ENCODE data around the gene RIC3. TPM values are rescaled to one million over a fixed set of nuclear protein-coding genes. Genes with fewer than 3 reads are reported as not detected.

Gene RIC3
- total RNA-seq, 1 experiment from 2014 or later = 23.7 TPM

DNA sequence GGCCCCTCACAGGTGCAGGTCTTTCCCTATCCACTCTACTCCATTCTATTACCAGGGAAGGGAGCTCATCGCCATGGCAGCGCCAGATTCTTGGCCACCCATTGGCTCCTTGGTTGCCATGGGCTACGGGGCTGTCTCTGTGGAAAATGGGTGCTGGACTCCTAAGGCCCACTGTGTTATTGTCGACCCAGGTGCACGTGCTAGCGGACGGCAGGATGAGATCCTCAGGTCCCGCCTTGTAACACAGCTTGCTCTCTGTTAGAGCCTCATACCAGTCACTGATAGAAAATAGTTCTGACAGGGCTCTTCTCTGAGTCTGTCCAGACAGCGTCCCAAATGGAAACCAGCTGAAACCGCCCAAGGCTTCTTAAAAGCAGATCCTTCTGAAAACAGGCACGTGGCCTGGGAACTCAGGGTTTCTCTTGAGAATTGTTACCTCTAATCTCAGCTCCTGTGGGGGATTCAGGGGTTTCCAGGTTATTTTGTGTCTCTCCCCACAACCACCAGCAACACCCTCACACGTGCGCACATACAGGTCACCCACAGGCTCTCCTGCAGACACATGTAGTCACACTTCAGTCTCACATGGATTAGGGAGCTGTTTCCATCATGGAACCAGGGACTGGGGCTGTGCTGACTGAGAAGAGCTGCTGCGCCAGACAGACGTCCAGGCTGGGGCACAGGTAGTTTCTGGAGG lies 86.3 kb downstream of the RIC3 start:
- Mint-ChIP-seq H3K9me3 (no peaks in the 10 kb centered on the region), H3K27ac (no peak overlapping the region; a peak in 2 of 7 replicates), H3K27me3 (ENCODE audit: low read depth) (peaks cover 48% of the 10 kb centered on the region), H3K36me3 (ENCODE audit: insufficient read depth in 1 of 3, low read depth in 3 of 3) (no peaks in the 10 kb centered on the region; a peak in 1 of 7 replicates), H3K4me1 (peaks cover 58% of the 10 kb centered on the region in 2 experiments), H3K4me3 (peak overlapping the region; percentile 64 to 84)
- TF ChIP-seq CTCF (conservative IDR thresholded peaks at IDR 0.05) = no peak
- no peak overlapping the region for H3K4ac ChIP-seq (ENCODE audit: low read depth, low read length)
- peaks cover 10% of the 10 kb centered on the region; the same call in 1 of the 2 replicates for H3K4me1 ChIP-seq (ENCODE audit: insufficient read depth, low read length)
- no peak overlapping the region for H4K8ac ChIP-seq (replicated peaks; ENCODE audit: insufficient read length, low read depth, low read length)
- no peak overlapping the region for H4K5ac ChIP-seq (ENCODE audit: insufficient read length, low read depth, low read length)
- H2BK20ac ChIP-seq (ENCODE audit: low read depth, low read length, poor library complexity, severe bottlenecking) = no peak overlapping the region
- no peak overlapping the region for H2AK5ac ChIP-seq (ENCODE audit: insufficient read length, low read length)
- H3K18ac ChIP-seq (ENCODE audit: insufficient read length, low read depth, low read length) = no peak overlapping the region
- H3K9me3 ChIP-seq (ENCODE audit: control insufficient read depth, low read depth, low read length) = no peaks in the 10 kb centered on the region
- no peak overlapping the region for H3K14ac ChIP-seq (ENCODE audit: insufficient read depth, low read length)
- H3T11ph ChIP-seq (ENCODE audit: low read length) = no peak overlapping the region
- H3K27ac ChIP-seq (ENCODE audit: insufficient read length, low read depth, low read length) = no peak overlapping the region
- no peak overlapping the region for H2BK5ac ChIP-seq (ENCODE audit: insufficient read length, low read length)
- no peaks in the 10 kb centered on the region for H3K79me2 ChIP-seq (ENCODE audit: insufficient read depth, low read length)
- H3K79me1 ChIP-seq (ENCODE audit: insufficient read depth, low read depth, low read length, poor library complexity, severe bottlenecking) = no peaks in the 10 kb centered on the region
- no peak overlapping the region for H4K91ac ChIP-seq (ENCODE audit: insufficient read length, low read depth, low read length)
- no CpG with 5 or more reads among the region's 15 CpGs for WGBS (ENCODE audit: extremely low coverage, insufficient read length, low lambda C conversion rate)
- peaks cover 2% of the 10 kb centered on the region; the same call in 1 of the 2 replicates for H3K27me3 ChIP-seq (ENCODE audit: insufficient read depth, low read length)
- no peak overlapping the region for H3K23ac ChIP-seq (ENCODE audit: insufficient read length, low read depth, low read length)
- H3K56ac ChIP-seq (ENCODE audit: insufficient read length, low read depth, low read length) = no peak overlapping the region
- no peak overlapping the region for H2BK12ac ChIP-seq (ENCODE audit: insufficient read length, low read depth, low read length)
- H3K23me2 ChIP-seq (ENCODE audit: insufficient read length, low read depth, low read length, poor library complexity, severe bottlenecking) = peaks cover 6% of the 10 kb centered on the region
- no peaks in the 10 kb centered on the region for H4K20me1 ChIP-seq (ENCODE audit: control insufficient read depth, insufficient read depth, insufficient read length)
- no peak overlapping the region for H2AFZ ChIP-seq (ENCODE audit: low read length)
- H2BK120ac ChIP-seq (ENCODE audit: low read depth, low read length, poor library complexity, severe bottlenecking) = no peak overlapping the region
- peak; percentile 59 for DNase-seq
- no peak overlapping the region for H2BK15ac ChIP-seq (ENCODE audit: low read depth, low read length)
- no peak overlapping the region for H3K9ac ChIP-seq (ENCODE audit: extremely low read depth, insufficient read length, low read length)
- H3K4me2 ChIP-seq (ENCODE audit: insufficient read depth, insufficient read length, low read length) = peak overlapping the region; percentile 68

Measured in H9 (cell line).